ENCODE measurements around the gene RBM19.
"Not testable (repeated sequence)": the region's sequence is repeated elsewhere in the genome, so short reads cannot be mapped to it uniquely, and the experiment has no call there.

Gene RBM19

GRCh38 chr12:113823016-113823415, 143.1 kb downstream of the RBM19 start:
- no peak for DNase-seq

- no peak for DNase-seq
These were observed 145.3 kb downstream of the RBM19 start for GRCh38 chr12:113820842-113821241.

- no peak for DNase-seq
These were observed 145.8 kb downstream of the RBM19 start for GRCh38 chr12:113820309-113820708.

GRCh38 chr12:113819495-113819894, 146.6 kb downstream of the RBM19 start:
- DNase-seq, result no peak

GRCh38 chr12:113818833-113819232, 147.3 kb downstream of the RBM19 start:
- DNase-seq, result no peak

- DNase-seq, result no peak
These were observed 147.8 kb downstream of the RBM19 start for GRCh38 chr12:113818283-113818682.

- no peak for DNase-seq
These were observed 149.3 kb downstream of the RBM19 start for GRCh38 chr12:113816866-113817265.

- no peak for DNase-seq
These were observed 151.1 kb downstream of the RBM19 start for GRCh38 chr12:113815031-113815430.

- DNase-seq, result no peak
These were observed 152.9 kb downstream of the RBM19 start for GRCh38 chr12:113813229-113813541.

GRCh38 chr12:113812411-113813228, 153.5 kb downstream of the RBM19 start:
- DNase-seq, result no peak

GRCh38 chr12:113809462-113810220, 156.5 kb downstream of the RBM19 start:
- DNase-seq, result not testable (repeated sequence)

- DNase-seq, result no peak
These were observed 157.8 kb downstream of the RBM19 start for GRCh38 chr12:113808095-113808951.

- DNase-seq, result no peak
These were observed 160.5 kb downstream of the RBM19 start for GRCh38 chr12:113805673-113806072.

GRCh38 chr12:113804961-113805600, 161.0 kb downstream of the RBM19 start:
- no peak for DNase-seq

GRCh38 chr12:113803759-113804140, 162.4 kb downstream of the RBM19 start:
- DNase-seq, result no peak

GRCh38 chr12:113802966-113803758, 163.0 kb downstream of the RBM19 start:
- no peak for DNase-seq

GRCh38 chr12:113802000-113802749, 163.9 kb downstream of the RBM19 start:
- DNase-seq, result no peak

- no peak for DNase-seq
These were observed 165.9 kb downstream of the RBM19 start for GRCh38 chr12:113800201-113800600.

- no peak for DNase-seq
These were observed 167.6 kb downstream of the RBM19 start for GRCh38 chr12:113798552-113798951.

- no peak for DNase-seq
These were observed 168.6 kb downstream of the RBM19 start for GRCh38 chr12:113797535-113797868.

- no peak for DNase-seq
These were observed 169.1 kb downstream of the RBM19 start for GRCh38 chr12:113796852-113797534.

Data from CD4-positive, alpha-beta T cell treated with Interferon gamma for 1 hour (primary cell).